ENCODE data around the gene TOLLIP.

TOLLIP gene

GRCh38 chr11:1241706-1242105 lies 67.7 kb downstream of the TOLLIP start:
- DNase-seq, result no peak

DNA sequence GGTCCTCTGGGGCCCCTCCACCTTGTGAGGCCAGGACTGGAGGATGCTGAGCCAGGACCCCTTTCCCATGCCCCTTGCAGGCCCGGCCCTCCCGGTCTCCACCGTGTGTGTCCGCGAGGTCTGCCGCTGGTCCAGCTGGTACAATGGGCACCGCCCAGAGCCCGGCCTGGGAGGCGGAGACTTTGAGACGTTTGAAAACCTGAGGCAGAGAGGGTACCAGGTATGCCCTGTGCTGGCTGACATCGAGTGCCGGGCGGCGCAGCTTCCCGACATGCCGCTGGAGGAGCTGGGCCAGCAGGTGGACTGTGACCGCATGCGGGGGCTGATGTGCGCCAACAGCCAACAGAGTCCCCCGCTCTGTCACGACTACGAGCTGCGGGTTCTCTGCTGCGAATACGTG lies 68.7 kb downstream of the TOLLIP start:
- DNase-seq, result no peak

DNA sequence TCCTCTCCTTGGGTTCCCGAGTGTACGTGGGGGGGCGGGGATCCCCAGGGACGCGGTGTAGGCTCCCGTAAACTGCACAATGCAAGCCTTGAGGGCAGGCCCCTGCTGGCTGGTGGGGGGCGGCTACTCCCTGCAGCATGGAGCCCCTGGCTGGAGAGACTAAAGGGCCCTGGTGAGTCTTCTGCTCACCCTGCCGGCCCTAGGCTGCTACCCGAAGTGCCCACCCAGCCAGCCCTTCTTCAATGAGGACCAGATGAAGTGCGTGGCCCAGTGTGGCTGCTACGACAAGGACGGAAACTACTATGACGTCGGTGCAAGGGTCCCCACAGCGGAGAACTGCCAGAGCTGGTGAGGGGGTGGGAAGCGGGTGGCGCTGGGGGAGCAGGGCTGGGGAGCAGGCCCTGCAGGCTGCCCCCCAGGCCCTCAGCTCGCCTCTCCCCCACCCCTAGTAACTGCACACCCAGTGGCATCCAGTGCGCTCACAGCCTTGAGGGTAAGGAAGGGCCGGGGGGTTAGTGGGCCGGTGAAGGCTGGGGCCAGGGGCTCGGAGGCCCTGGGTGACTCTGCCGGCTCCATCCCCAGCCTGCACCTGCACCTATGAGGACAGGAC lies 69.7 kb downstream of the TOLLIP start:
- no peak for DNase-seq

DNA sequence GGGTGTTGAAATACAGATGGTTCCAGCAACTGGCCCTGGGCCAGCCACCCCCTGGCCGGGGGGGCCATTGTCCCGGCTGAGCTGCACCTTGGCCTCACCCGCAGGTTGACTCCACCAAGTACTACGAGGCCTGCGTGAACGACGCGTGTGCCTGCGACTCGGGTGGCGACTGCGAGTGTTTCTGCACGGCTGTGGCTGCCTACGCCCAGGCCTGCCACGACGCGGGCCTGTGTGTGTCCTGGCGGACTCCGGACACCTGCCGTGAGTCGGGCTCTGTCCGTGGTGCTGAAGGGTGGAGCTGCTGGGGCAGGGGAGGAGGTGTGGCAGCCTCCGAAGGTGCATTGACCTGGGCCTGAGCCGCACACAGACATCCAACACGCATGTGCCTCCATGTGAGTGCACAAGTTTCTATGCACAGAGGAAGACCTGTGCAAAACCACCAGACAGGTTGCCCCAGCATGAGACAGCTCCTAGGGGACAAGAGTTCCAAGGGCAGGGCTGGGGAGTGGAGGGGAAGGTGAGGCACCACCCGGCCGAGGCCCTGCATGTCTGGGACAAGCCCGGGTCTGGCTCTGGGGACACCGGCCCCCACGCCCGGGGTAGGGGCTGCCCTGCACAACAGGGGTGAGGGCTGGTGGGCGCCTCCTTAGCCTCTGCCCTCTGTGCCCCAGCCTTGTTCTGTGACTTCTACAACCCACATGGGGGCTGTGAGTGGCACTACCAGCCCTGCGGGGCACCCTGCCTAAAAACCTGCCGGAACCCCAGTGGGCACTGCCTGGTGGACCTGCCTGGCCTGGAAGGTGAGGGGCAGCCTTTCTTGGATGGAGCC lies 70.5 kb downstream of the TOLLIP start:
- DNase-seq, result no peak

DNA sequence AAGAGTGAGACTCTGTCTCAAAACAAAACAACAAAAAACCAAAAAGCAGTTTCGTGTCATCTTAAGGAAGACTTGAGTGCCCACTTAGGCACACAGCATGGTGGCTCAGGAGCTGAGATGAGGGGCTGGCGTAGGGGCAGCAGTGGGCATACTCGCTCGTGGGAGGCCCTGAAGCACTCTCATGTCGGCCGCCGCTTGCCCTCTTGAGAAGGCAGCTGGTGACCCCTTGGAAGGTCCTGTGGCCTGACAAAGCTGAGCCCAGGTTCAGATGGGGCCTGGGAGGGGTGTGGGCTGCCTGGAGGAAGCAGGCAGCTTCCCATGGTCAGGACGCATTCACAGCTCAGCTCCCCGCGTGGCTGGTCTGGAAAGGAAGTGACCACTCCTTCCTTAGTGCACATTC lies 71.6 kb downstream of the TOLLIP start:
- no peak for DNase-seq

DNA sequence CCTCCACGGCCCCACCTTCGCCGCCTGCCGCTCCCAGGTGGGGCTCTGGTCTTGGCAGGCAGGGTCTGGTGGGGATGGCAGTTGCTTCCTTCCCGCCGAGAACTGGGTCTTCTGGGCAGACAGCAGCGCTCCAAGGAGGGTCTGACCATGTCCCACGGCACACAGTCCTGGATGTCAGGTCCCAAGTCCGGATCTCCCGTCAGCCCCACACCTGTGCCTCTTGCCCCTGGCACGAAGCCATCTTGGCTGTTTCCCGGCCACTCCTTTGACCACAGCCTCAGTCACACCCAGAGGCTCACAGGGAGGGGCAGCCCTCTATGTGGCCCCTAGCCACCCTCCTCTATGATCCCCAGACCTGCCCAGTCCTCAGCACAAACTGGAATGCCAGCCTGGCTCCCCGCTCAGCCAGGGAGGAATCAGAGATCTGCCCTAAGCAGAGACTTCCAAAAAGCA lies 72.3 kb downstream of the TOLLIP start:
- no peak for DNase-seq

DNA sequence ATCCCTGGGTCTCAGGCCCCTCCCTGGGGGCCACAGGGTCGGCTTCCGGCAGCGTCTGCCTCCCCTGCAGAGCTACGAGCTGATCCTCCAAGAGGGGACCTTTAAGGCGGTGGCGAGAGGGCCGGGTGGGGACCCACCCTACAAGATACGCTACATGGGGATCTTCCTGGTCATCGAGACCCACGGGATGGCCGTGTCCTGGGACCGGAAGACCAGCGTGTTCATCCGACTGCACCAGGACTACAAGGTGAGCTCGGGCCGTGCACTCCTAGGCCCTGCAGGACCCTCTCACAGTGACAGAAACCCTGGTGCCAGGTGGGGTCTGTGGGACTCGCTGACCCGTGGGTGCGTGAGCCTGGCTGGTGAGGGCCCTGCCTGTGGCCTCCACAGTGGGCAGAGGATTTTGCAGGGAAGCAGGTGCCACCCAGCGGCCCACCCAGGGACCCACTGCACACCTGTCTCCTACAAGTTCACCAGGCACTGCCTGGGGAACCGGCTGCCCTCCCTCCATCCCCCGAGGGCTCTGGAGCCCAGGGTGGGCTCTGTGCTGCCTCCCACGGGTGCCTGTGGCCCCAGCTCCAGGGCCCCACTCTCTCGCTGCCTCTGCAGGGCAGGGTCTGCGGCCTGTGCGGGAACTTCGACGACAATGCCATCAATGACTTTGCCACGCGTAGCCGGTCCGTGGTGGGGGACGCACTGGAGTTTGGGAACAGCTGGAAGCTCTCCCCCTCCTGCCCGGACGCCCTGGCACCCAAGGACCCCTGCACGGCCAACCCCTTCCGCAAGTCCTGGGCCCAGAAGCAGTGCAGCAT lies 72.9 kb downstream of the TOLLIP start:
- DNase-seq, result no peak

DNA sequence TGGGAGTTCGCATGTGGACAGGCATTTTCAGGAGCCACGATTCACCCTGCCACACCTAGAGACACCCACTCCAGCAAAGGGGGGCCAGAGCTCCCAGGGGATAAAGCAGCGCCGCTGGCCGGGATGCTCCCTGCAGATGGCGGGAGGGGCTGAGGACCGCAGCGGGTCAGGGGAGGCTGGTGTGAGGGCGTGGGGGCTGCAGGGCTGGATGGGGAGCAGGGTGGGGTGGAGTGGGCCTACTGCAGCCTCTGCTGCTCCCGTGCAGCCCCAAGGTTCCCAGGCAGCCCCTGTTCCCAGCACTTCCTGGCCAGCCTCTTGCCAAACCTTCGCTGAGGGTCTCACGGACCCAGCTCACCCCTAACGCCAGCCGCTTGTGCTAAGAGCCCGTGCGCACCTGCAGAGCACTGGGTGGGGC lies 73.5 kb downstream of the TOLLIP start:
- DNase-seq, result no peak

- DNase-seq, result no peak
Observed at GRCh38 chr11:1235306-1235900, 74.0 kb downstream of the TOLLIP start.

- DNase-seq, result no peak
Observed at GRCh38 chr11:1234771-1235305, 74.6 kb downstream of the TOLLIP start.

DNA sequence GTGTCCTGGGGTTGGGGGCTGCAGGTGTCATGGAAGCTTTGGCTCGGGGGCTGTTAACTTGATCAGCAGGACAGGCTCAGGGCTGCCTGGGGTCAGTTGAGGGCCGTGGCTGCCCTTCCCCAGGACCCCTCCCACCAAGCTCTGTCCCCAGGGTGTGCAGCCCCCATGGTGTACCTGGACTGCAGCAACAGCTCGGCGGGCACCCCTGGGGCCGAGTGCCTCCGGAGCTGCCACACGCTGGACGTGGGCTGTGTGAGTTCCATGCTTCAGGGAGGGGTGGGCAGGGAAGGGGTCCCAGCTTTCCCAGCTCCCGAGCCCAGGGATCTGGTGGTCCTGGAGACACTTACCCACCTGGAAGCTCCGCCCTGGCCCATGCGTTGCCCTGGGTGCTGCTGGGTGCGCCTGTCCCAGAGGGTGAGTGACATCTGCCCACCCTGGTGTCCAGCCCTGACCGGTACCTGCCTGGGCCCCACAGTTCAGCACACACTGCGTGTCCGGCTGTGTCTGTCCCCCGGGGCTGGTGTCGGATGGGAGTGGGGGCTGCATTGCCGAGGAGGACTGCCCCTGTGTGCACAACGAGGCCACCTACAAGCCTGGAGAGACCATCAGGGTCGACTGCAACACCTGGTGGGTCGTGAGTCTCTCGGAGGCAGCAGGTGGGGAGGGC lies 75.2 kb downstream of the TOLLIP start:
- DNase-seq, result no peak

DNA sequence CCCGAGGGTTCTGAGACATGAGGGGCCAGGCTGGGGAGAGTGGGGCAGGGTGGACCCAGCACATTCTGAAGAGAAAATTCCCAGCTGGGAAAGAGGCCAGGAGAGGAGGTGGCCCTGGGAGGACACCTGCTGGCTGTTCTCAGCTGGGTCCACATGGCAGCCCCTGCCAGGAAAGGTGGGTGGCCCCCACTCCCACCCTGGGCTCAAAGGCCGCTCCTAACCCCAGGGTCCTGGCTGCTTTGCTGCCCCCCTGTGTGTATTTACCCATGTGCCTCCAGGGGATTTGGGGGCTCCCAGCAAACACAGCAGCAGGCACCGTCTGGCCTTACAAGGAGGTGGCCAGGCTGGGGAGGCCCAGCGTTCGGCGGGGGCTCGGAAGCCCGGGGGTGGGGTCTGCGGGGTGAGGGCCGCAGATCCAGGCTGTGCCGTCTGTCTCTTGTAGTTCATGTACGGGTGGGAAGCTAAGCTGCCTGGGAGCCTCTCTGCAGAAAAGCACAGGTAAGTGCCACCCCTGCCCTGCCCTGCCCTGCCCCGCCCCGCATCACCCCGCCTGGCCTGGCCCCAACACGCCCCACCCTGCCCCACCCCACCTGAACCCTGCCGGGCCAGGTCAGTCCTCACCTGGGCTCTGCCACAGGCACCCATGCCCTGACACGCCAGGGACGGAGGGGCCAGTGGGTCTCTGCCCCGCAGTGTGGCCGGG lies 75.9 kb downstream of the TOLLIP start:
- no peak for DNase-seq

- DNase-seq, result no peak
Observed at GRCh38 chr11:1232883-1233321, 76.5 kb downstream of the TOLLIP start.

DNA sequence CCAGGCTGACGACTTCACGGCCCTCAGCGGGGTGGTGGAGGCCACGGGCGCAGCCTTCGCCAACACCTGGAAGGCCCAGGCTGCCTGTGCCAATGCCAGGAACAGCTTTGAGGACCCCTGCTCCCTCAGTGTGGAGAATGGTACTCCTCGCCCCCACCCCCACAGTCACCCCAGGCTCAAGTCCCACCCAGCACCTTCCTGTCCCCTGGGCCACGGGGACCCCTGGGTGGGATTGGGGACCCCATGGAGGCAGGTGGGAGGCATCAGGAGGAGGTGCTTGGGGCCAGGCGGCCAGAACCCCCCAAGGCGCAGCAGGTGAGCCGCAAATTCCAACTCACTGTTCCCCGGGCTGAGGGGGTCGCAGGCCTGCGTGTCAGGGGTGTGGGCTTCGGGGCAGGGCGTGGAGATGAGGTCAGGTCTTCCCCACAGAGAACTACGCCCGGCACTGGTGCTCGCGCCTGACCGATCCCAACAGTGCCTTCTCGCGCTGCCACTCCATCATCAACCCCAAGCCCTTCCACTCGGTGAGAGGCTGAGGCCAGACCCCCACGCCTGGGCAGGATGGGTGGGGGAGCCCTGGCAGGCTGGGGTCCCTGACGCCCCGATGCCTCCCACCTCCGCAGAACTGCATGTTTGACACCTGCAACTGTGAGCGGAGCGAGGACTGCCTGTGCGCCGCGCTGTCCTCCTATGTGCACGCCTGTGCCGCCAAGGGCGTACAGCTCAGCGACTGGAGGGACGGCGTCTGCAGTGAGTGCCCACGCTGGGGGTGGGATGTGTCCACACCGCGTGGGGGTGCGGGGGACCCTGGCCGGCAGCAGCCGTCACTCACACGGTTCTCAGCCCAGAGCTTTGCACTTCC lies 77.2 kb downstream of the TOLLIP start:
- no peak for DNase-seq

- no peak for DNase-seq
Observed at GRCh38 chr11:1231396-1232020, 77.9 kb downstream of the TOLLIP start.

DNA sequence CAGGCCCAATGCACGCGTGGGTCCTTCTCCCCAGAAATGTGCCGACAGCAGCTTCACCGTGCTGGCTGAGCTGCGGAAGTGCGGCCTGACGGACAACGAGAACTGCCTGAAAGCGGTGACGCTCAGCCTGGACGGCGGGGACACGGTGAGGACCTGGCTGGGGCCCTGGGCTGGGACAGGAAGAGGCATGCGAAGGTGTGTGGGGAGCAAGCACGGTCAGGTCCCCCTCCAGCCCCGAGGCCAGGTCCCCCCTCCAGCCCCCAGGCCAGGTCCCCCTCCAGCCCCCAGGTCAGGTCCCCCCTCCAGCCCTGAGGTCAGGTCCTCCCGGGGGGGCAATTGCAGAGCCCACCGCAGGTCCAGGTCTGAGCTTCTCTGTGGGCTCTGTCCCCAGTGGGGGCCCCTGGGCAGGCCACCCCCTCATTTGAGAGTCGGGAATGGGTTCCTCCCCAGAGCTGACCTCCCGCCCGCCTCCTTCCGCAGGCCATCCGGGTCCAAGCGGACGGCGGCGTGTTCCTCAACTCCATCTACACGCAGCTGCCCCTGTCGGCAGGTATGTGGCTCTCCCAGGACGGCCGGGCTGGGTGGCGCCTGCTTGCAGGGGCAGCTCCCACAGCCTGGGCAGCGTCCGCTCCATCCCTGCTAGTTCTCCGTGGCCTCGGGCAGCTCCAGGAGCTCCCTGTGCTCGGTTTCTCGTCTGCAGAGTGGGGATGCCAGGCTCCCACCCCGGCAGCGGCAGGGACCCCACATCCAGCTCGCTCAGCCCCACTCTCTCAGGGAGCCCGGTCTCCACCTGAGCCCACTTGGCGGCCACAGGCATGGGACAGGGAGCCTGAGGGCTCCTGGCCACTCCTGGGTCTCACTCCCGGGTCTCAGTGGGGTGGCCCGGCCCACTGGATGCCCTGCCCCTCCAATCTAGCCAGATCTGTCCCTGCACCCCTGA lies 78.7 kb downstream of the TOLLIP start:
- DNase-seq, result no peak

DNA sequence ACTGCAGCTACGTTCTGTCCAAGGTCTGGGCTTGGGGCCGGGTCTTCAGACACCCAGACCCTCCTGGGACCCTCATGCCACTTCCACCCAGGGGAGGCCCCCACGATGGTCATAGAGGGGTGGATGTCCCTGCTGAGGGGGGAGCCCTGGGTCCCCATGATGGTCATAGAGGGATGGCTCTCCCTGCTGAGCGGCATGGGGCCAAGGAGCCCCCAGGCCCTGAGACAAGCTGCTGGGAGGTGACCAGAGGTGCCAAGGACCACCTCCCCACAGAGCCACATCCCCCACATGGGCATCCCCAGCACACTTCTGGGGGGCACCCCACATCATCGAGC lies 79.3 kb downstream of the TOLLIP start:
- DNase-seq, result no peak

GRCh38 chr11:1229471-1230120 lies 79.8 kb downstream of the TOLLIP start:
- no peak for DNase-seq
